ENCODE results near the gene RPLP2.

DNA sequence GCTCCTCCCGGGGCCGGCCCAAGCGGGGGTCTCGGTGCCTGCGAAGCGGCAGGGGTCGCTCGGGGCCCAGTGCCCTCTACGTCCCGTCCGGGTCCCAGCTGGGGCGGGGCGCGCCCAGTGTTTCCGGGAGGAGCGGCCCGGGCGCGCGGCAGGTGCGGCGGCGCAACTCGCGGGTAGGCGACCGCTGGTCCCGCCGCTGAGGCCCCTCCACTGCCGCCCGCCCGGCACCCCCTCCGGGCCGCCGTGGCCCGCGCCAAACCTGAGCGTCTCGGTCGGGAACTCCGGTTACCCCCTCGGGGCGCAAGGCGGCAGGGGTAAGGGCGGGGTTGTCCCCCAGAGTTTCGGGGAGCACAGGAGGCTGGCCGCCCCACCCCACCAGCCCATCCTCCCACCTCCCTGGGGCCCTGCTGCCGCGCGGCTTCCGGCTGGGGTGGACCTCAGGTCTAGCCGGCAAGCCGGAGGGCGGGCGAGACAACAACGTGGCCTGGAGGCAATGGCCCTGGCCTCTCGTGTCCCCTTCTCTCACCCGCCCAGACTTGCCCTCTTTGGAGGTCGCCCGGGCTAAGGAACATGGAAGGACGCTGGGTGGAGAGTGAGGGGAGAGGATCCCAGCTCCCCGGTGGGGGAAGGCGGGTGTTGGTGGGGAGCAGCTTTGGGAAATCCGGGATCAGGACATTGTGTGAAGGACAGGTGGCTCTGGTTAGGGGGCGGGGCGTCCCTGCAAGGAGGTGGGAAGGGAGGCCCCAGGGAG, 17.6 kb downstream of the RPLP2 start:
- TF ChIP-seq TAF1 (IDR thresholded peaks at IDR 0.05; ENCODE audit: low read depth) (peak; percentile 30; the same call in 1 of the 2 replicates), TEAD4 (IDR thresholded peaks at IDR 0.05) (no peak)
- TF ChIP-seq, protein P1, sequence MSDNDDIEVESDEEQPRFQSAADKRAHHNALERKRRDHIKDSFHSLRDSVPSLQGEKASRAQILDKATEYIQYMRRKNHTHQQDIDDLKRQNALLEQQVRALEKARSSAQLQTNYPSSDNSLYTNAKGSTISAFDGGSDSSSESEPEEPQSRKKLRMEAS (IDR thresholded peaks at IDR 0.05): peak; percentile 77

Data from Ishikawa (cell line).